HG02571 (cell line): ENCODE results near the gene MCOLN2.
"Not testable (repeated sequence)": the region's sequence is repeated elsewhere in the genome, so short reads cannot be mapped to it uniquely, and the experiment has no call there.

ENCODE experiments used
- ATAC-seq: cut with Tn5 transposase; IDR thresholded peaks from one replicate; pipeline ENCODE4 v1.9.1; 2021; ENCODE audit warnings: mild to moderate bottlenecking, moderate library complexity; ENCODE audit not compliant: unreplicated experiment

MCOLN2 gene

GRCh38 chr1:84986561-84986960, 10.4 kb downstream of the MCOLN2 start:
- not testable (repeated sequence) for ATAC-seq

DNA sequence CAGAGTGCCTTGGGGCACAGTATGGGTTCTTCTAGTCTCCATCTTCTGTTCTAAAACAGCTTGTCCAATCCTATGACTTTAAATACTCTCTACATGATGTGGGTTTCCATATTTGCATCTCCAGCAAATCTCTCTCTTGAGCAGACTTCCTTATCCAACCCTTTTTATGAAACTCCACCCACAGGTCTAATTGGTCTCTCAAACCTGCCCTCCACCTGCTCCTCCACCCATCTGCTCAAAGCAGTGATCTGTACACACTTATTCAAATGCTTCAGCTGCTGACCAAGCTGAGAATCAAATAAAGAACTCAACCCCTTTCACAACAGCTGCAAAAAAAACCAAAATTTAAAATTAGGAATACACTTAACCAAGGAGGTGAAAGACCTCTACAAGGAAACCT, 11.5 kb downstream of the MCOLN2 start:
- no peak for ATAC-seq

DNA sequence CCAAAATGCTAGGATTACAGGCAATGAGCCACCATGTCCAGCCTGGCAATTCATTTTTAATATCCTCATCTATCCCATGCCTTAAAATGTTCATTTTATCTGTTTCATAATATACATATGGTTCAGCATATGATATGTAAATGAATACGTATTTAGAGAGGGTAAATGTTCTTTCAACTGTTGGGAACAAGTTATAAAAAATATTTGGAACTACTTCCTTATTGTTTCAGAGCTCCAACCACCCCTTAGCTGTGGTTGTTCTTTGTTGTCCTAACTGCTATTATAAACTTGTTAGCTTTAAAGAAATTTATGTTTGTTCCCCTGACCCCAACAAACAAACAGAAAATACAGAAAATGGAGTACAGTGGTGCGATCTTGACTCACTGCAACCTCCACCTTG, 14.5 kb downstream of the MCOLN2 start:
- ATAC-seq, result no peak

DNA sequence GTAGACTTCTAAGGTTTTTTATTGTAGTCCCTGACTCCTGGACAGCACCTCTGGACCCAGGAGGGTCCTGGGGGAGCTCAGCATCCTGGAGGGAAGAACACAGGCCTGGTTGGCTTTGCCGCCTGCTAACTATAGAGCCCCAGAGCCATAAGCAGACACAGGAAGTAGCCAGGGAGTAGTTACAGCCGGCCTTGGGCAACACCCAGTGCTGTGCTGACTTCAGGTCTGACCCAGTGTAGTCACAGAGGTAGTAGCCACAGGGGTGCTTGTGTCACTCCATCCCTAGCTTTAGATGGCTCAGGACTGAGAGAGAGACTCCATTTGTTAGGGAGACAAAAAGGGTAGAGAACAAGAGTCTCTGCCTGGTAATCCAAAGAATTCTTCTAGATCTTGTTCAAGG, 21.9 kb downstream of the MCOLN2 start:
- ATAC-seq, result peak; percentile 28

- peak; percentile 48 for ATAC-seq
These were observed 23.2 kb downstream of the MCOLN2 start for GRCh38 chr1:84973498-84974334.

DNA sequence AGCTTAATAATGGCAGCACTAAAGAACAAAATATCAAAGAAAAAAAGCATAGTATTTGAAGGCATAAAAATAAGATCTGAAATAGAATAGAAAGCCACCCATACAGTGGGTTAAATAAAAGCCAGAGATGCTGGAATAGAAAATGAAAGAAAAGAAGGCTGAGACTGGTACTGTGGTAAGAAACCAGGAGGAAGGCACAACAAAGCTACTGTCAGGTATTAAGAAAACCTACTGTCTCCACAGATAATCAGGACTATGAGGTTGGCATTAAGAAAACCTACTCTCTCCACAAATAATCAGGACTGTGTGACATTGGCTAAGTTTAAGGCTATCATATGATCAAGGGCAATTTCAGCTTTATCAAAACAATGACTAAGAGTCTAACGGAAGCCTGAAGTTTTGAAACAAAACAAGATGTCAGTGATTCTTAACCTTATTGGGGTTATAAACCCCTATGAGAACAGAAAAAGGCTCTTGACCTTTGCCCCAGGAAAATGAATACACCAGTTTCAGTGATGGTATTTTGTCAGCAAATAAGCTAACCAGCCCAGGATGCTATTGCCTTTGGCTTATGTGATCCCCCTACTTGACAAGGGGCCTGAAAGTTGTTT, 24.4 kb downstream of the MCOLN2 start:
- peak; percentile 35 for ATAC-seq

GRCh38 chr1:84971957-84972356, 25.0 kb downstream of the MCOLN2 start:
- ATAC-seq, result peak; percentile 29

DNA sequence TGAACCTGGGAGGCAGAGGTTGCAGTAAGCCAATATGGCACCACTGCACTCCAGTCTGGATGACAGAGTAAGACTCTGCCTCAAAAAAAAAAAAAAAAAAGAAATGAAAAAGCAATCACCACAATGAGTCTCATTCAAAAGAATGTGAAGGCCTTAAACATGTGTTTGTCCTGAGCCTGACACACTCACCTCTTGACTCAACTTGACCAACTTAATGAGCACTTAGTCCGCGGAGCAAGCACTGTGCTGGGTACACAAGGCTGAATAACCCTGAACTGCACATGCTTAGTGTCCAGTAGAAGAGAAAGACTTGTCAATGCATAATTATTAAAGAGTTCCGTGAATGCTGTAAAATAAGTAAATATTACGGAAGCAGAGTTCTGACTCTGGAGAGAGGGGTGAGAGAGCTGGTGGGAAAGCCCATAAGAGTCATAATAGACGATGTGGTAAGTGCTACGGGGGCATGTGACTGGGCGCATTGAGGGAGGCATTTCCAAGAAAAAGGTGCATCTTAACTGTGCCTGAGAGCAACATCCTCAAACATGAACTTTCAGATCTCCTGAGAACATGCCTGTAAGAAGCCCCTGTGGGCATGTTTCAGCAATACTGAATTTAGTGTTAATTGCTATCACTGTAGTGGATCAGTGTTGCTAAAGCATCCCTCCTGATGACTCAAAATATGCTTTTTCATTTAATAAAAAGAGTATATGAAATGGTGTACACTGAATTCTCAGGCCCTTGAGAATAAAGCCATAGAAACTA, 27.2 kb downstream of the MCOLN2 start:
- ATAC-seq, result peak; percentile 29

DNA sequence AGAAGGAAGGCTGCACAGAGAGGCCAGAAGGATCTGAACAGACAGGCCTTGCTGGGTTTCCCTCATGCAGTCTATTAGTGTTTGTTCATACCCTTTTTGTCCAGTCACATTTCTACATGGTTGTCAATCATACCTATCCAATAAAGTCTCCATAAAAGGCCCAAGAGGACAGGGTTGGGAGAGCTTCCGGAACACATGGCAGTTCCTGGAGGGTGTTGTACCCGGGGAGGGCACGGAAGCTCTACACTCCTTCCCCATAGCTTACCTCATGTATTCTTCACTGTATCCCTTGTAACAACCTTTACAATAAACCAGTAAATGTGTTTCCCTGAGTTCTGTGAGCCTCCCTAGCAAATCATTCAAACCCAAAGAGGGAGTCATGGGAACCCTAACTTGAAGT, 28.0 kb downstream of the MCOLN2 start:
- ATAC-seq, result no peak

DNA sequence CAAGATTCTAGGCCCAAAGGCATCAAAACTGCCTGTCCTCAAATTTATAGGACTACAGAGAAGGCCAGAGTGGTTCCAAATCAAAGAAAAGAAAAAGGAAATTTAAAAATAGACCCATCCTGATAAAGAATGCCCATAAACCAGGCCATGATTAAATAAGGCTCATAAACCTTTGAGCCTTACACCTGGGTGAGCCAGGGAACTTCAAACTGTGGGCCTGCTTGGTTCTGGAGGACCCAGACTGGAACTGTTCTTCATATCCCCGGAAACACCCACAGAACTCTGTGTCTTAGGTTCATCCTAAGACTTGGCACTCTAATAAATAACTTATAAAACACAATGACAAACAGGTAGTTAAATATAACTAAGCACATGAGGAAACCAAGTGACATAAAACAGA, 28.8 kb downstream of the MCOLN2 start:
- no peak for ATAC-seq

GRCh38 chr1:84967666-84968065, 29.2 kb downstream of the MCOLN2 start:
- ATAC-seq, result no peak

DNA sequence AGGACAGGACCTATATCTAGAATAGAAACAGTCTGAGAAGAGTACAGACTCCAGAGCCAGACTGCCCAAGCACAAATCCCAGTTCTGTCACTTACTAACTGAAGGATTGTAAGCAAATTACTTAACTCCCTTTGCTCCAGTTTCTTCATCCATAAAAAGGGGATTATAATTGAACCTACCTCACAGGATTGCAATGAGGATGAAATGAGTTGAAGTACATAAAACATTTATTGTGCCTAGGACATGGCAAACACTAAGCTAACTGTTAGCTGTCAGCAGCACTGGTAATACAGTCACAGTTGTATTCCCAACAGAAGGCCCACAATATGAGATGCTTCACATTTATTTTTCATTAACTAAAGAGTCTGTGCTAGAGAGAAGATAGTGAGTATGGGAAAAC, 33.9 kb downstream of the MCOLN2 start:
- ATAC-seq, result no peak

DNA sequence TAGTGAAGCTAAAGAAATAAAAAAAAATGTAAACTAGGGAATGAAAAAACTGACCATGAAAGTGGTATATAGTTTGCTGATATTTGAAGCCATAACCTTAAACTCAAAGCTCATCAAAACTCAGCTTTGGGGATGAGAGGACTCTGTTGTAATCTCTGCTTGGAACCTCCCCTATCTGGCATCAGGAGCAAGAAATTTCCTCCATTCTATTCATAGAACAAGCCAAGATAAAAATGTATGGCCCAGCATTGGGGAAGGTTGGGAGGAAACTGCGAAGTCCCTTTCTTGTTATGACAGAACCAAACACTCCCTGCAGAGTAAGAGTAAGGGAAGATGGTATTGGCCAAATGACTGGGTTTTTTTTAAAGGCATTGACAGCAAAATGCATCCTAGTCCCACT, 35.6 kb downstream of the MCOLN2 start:
- ATAC-seq, result no peak

- no peak for ATAC-seq
These were observed 36.5 kb downstream of the MCOLN2 start for GRCh38 chr1:84960371-84960770.

GRCh38 chr1:84959294-84959693, 37.6 kb downstream of the MCOLN2 start:
- peak; percentile 64 for ATAC-seq

- ATAC-seq, result no peak
These were observed 38.9 kb downstream of the MCOLN2 start for GRCh38 chr1:84957966-84958365.

DNA sequence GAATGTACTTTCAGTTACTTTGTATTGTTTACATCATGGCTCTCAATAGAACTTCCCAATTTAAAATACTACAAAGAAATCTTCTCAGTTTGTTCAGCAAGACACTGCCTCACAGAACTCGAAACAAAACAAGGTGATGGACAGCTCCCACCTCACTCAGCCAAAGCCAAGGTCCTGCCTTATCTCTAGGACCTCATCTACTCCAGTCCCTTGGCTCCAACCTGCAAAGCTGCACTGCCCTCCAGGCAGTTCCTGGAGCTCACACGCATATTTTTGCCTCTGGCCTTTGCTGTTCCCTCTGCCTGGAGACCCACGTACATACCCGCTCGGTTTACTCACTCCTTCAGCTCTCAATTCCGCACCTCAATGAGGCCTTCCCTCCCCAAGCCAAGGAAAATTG, 40.3 kb downstream of the MCOLN2 start:
- no peak for ATAC-seq

DNA sequence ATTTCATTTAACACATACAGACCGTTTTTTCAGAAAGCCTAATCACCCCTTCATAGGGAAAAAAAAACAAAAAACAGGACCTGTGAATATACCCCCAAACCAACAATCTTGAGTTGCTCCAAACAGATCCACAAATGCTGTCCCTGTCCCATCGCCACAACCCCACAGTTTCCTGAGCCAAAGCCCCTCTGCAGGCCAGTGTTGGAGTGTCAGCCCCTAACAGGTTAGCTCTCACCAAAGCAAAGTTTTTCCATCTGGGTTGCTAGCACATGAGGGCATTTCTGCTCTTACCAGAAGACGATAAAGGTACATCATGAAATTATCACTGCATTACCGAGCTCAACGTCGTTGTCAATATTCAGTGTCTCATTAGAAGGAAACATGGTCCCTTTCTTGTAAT, 40.8 kb downstream of the MCOLN2 start:
- no peak for ATAC-seq

- no peak for ATAC-seq
These were observed 47.2 kb downstream of the MCOLN2 start for GRCh38 chr1:84949664-84950063.

- no peak for ATAC-seq
These were observed 49.1 kb downstream of the MCOLN2 start for GRCh38 chr1:84947536-84948410.

GRCh38 chr1:84946631-84947030, 50.3 kb downstream of the MCOLN2 start:
- ATAC-seq, result no peak
